C4-2B (cell line): ENCODE results near the gene FES.

Experiments used
- H3K27ac ChIP-seq: fragments of 450-650 bp; 2 replicates; pipeline ENCODE4 v1.5.1; 2017
- ZFX ChIP-seq: fragments of 450-650 bp; IDR thresholded peaks from 2 replicates; pipeline ENCODE4 v1.6.1; 2017
- TF ChIP-seq, protein P1 (sequence below): fragments of 450-650 bp; conservative IDR thresholded peaks from 2 replicates; pipeline ENCODE4 v1.5.1; 2017; ENCODE audit warnings: mild to moderate bottlenecking

The FES gene

DNA sequence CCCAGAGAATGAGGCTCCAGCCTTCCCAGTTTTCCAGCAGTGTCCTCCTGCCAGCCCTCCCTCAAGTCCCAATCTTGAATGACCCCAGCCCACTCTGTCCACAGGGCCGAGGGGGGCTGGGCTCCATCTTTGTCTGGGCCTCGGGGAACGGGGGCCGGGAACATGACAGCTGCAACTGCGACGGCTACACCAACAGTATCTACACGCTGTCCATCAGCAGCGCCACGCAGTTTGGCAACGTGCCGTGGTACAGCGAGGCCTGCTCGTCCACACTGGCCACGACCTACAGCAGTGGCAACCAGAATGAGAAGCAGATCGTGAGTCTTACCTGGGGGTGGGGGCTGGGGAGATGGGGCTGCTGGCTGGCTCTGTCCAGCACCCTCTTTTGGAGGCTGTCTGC is 5.6 kb upstream of the FES start:
- H3K27ac ChIP-seq, result no peak overlapping the region
- no peak for TF ChIP-seq ZFX
- TF ChIP-seq, protein P1, sequence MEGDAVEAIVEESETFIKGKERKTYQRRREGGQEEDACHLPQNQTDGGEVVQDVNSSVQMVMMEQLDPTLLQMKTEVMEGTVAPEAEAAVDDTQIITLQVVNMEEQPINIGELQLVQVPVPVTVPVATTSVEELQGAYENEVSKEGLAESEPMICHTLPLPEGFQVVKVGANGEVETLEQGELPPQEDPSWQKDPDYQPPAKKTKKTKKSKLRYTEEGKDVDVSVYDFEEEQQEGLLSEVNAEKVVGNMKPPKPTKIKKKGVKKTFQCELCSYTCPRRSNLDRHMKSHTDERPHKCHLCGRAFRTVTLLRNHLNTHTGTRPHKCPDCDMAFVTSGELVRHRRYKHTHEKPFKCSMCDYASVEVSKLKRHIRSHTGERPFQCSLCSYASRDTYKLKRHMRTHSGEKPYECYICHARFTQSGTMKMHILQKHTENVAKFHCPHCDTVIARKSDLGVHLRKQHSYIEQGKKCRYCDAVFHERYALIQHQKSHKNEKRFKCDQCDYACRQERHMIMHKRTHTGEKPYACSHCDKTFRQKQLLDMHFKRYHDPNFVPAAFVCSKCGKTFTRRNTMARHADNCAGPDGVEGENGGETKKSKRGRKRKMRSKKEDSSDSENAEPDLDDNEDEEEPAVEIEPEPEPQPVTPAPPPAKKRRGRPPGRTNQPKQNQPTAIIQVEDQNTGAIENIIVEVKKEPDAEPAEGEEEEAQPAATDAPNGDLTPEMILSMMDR, result no peak

DNA sequence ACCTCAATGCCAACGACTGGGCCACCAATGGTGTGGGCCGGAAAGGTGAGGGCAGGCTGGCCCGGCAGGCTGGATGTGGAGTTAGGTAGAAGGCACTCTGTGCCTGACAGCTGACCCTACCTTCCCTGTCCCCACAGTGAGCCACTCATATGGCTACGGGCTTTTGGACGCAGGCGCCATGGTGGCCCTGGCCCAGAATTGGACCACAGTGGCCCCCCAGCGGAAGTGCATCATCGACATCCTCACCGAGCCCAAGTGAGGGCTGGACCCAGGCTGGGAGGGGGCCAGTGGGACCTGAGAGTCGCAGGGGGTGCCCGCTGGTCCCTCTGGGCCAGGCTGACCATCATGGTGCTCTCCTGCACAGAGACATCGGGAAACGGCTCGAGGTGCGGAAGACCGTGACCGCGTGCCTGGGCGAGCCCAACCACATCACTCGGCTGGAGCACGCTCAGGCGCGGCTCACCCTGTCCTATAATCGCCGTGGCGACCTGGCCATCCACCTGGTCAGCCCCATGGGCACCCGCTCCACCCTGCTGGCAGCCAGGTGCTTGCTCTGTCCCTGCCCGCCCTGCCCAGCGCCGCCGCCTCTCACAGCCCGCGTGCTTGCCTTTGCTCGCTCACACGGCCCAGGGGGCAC is 4.5 kb upstream of the FES start:
- TF ChIP-seq, protein P1, result no peak
- TF ChIP-seq ZFX, result no peak
- H3K27ac ChIP-seq, result no peak overlapping the region

- TF ChIP-seq, protein P1, result no peak
- TF ChIP-seq ZFX, result no peak
- no peak overlapping the region for H3K27ac ChIP-seq
Measured at GRCh38 chr15:90880381-90881145, 3.7 kb upstream of the FES start.

GRCh38 chr15:90881181-90881977 is 2.9 kb upstream of the FES start:
- H3K27ac ChIP-seq, result no peak overlapping the region
- no peak for TF ChIP-seq ZFX
- TF ChIP-seq, protein P1, result no peak

GRCh38 chr15:90881978-90882721 is 2.2 kb upstream of the FES start:
- no peak for TF ChIP-seq ZFX
- TF ChIP-seq, protein P1, result no peak
- no peak overlapping the region for H3K27ac ChIP-seq

DNA sequence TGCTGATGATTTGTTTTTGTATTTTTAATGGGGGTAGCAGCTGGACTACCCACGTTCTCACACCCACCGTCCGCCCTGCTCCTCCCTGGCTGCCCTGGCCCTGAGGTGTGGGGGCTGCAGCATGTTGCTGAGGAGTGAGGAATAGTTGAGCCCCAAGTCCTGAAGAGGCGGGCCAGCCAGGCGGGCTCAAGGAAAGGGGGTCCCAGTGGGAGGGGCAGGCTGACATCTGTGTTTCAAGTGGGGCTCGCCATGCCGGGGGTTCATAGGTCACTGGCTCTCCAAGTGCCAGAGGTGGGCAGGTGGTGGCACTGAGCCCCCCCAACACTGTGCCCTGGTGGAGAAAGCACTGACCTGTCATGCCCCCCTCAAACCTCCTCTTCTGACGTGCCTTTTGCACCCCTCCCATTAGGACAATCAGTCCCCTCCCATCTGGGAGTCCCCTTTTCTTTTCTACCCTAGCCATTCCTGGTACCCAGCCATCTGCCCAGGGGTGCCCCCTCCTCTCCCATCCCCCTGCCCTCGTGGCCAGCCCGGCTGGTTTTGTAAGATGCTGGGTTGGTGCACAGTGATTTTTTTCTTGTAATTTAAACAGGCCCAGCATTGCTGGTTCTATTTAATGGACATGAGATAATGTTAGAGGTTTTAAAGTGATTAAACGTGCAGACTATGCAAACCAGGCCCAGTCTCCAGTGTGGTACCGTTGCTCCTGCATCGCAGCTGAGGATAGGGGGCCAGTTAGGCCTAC is 1.4 kb upstream of the FES start:
- no peak overlapping the region for H3K27ac ChIP-seq
- TF ChIP-seq, protein P1, result no peak
- no peak for TF ChIP-seq ZFX
